ENCODE results near the gene HDHD2. TPM values are rescaled to one million over a fixed set of nuclear protein-coding genes. Genes with fewer than 3 reads are reported as not detected.
"Not testable (repeated sequence)": the region's sequence is repeated elsewhere in the genome, so short reads cannot be mapped to it uniquely, and the experiment has no call there.

HDHD2 gene, protein sequence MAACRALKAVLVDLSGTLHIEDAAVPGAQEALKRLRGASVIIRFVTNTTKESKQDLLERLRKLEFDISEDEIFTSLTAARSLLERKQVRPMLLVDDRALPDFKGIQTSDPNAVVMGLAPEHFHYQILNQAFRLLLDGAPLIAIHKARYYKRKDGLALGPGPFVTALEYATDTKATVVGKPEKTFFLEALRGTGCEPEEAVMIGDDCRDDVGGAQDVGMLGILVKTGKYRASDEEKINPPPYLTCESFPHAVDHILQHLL
- 4.0 TPM for total RNA-seq

- H3K4me3 ChIP-seq (ENCODE audit: low read length): peak within 1 kb of the TSS; percentile 72
- no peaks in the 10 kb centered on the region for H3K9me3 ChIP-seq (ENCODE audit: low read depth, low read length)
- peaks cover 15% of the 10 kb centered on the region for H3K4me1 ChIP-seq (ENCODE audit: insufficient read depth, low read length)
- H3K27me3 ChIP-seq (ENCODE audit: insufficient read depth, low read length): no peaks in the 10 kb centered on the region
These were observed at the start of gene HDHD2 for GRCh38 chr18:47150029-47150823. Gene HDHD2, minus strand, starts transcription at chr18:47150500. Its CDS starts 14,061 bp downstream, at chr18:47136439.

DNA sequence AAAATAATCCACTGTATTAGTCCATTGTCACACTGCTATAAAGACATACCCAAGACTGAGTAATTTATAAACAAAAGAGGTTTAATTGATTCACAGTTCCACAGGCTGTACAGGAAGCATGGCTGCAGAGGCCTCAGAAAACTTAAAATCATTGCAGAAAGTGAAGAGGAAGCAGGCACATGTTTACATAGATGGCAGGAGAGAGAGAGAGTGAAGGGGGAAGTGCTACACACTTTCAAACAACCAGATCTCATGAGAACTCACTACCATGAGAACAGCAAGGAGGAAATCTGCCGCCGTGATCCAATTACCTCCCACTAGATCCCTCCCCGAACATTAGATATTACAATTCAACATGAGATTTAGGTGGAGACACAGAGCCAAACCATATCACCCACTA is 45.7 kb upstream of the HDHD2 start:
- not testable (repeated sequence) for H3K4me1 ChIP-seq (ENCODE audit: insufficient read depth, low read length); H3K4me3 ChIP-seq (ENCODE audit: low read length); H3K9me3 ChIP-seq (ENCODE audit: low read depth, low read length)
- peaks cover 14% of the 10 kb centered on the region for H3K27me3 ChIP-seq (ENCODE audit: insufficient read depth, low read length)

DNA sequence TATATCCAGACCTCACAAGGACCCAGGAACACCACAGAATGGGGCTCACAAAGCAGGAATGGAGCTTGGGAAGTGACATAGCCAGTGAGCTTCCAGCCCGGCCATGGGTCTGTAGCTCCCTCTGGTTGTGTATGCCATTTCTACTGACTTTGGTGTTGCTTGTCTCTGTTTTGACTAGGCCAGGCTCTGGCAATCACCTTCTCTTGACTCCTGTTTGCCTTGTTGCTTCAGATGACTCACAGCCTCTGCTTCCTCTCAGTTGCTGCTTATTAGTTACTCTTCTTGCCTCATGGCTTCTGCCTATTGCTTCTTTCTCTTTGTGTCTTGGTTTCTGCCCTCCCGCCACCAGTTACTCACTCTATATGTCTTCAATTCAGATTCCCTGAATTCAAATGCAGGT is 41.7 kb upstream of the HDHD2 start:
- Histone ChIP-seq H3K9me3 (ENCODE audit: low read depth, low read length) (no peaks in the 10 kb centered on the region), H3K27me3 (ENCODE audit: insufficient read depth, low read length) (peaks cover 8% of the 10 kb centered on the region), H3K4me3 (ENCODE audit: low read length) (no peak overlapping the region), H3K4me1 (ENCODE audit: insufficient read depth, low read length) (no peaks in the 10 kb centered on the region)

DNA sequence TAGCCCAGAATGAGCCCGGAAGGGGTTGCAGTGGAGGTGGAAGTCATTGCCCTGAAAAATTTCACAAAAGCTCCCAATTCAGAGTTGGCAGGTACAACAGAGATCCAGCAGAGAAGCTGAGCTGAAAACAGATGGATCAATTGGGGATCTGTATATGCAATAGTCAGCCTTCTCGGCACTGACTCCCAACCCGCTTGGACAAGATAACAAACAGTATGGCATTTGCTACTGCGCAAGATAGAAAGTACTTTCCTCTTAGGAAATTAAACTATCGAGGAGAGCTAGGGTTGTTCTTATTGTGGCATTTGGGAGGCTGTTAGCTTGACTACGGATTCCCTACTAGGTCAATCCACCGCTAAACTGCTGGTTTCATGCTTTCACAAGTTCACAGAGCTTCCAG is 37.4 kb upstream of the HDHD2 start:
- Histone ChIP-seq H3K4me3 (ENCODE audit: low read length) (no peak overlapping the region), H3K27me3 (ENCODE audit: insufficient read depth, low read length) (peaks cover 12% of the 10 kb centered on the region), H3K4me1 (ENCODE audit: insufficient read depth, low read length) (no peaks in the 10 kb centered on the region), H3K9me3 (ENCODE audit: low read depth, low read length) (peaks cover 8% of the 10 kb centered on the region)

- H3K27me3 ChIP-seq (ENCODE audit: insufficient read depth, low read length): peaks cover 12% of the 10 kb centered on the region
- H3K4me1 ChIP-seq (ENCODE audit: insufficient read depth, low read length): no peaks in the 10 kb centered on the region
- peaks cover 8% of the 10 kb centered on the region for H3K9me3 ChIP-seq (ENCODE audit: low read depth, low read length)
- H3K4me3 ChIP-seq (ENCODE audit: low read length): no peak overlapping the region
These were observed 34.2 kb upstream of the HDHD2 start for GRCh38 chr18:47184419-47185050.

- H3K4me3 ChIP-seq (ENCODE audit: low read length); H3K9me3 ChIP-seq (ENCODE audit: low read depth, low read length); H3K4me1 ChIP-seq (ENCODE audit: insufficient read depth, low read length); H3K27me3 ChIP-seq (ENCODE audit: insufficient read depth, low read length): not testable (repeated sequence)
These were observed 31.9 kb upstream of the HDHD2 start for GRCh38 chr18:47182156-47182555.

DNA sequence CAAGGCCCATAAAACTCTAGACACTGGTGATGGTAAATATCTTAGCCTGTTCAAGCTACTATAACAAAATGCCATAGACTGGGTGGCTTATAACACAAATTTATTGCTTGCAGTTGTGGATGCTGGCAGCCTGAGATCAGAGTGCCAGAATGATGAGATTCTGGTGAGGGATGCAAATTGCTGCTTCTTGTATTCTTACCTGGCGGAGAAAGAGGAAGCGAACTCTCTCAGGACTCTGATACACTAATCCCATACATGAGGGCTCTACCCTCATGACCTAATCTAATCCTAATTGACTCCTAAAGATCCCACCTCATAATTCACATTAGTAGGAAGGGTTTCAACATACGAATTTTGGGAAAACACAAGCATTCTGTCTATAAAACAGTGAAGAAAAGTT is 30.5 kb upstream of the HDHD2 start:
- Histone ChIP-seq H3K27me3 (ENCODE audit: insufficient read depth, low read length) (no peaks in the 10 kb centered on the region), H3K4me1 (ENCODE audit: insufficient read depth, low read length) (no peaks in the 10 kb centered on the region), H3K9me3 (ENCODE audit: low read depth, low read length) (peaks cover 8% of the 10 kb centered on the region), H3K4me3 (ENCODE audit: low read length) (no peak overlapping the region)

GRCh38 chr18:47179520-47179919 is 29.2 kb upstream of the HDHD2 start:
- H3K4me3 ChIP-seq (ENCODE audit: low read length): no peak overlapping the region
- peaks cover 7% of the 10 kb centered on the region for H3K9me3 ChIP-seq (ENCODE audit: low read depth, low read length)
- H3K4me1 ChIP-seq (ENCODE audit: insufficient read depth, low read length): peaks cover 12% of the 10 kb centered on the region
- H3K27me3 ChIP-seq (ENCODE audit: insufficient read depth, low read length): no peaks in the 10 kb centered on the region

DNA sequence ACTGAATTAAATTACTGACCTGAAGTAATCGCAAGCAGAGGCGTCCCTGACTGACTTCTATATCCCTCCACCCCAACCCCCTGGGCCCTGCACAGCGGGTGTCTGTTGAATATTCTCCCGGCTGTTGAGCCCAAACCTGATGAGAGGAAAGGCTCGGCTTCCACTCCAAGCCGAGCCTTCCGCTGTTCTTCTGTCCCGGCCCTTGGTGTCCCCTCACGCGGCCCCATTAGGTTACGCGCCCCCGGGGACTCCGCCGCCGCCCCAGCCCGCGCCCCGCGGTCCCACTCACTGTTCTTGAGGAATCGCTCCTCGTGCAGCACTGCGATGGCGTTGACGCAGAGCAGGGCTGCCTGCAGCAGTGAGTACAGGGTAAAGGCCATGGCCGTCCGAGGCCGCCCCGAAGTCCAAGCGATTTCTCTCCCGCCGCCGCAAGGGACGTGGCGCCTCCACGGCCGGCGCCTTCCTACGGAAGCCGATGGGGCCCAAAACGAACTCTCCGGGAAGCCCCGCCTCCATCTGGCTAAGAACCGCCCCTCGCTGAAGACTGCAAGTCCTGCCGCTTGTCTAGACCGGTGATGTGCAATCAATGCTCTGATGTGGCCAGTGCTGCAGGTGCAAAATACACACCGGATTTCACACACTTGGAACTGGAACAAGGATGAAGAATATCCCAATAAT is 25.7 kb upstream of the HDHD2 start, which contains the start of gene IER3IP1:
IER3IP1 (minus strand) TSS at position 467 of the 678 bp plus-strand sequence; CDS start at position 380, 87 bp downstream.
- H3K4me1 ChIP-seq (ENCODE audit: insufficient read depth, low read length): peaks cover 16% of the 10 kb centered on the region
- H3K27me3 ChIP-seq (ENCODE audit: insufficient read depth, low read length): no peaks in the 10 kb centered on the region
- no peaks in the 10 kb centered on the region for H3K9me3 ChIP-seq (ENCODE audit: low read depth, low read length)
- H3K4me3 ChIP-seq (ENCODE audit: low read length): peak within 1 kb of the TSS; percentile 88

- H3K4me1 ChIP-seq (ENCODE audit: insufficient read depth, low read length): peaks cover 16% of the 10 kb centered on the region
- H3K9me3 ChIP-seq (ENCODE audit: low read depth, low read length): no peaks in the 10 kb centered on the region
- peak overlapping the region; percentile 88 for H3K4me3 ChIP-seq (ENCODE audit: low read length)
- H3K27me3 ChIP-seq (ENCODE audit: insufficient read depth, low read length): no peaks in the 10 kb centered on the region
These were observed 25.1 kb upstream of the HDHD2 start for GRCh38 chr18:47175283-47175897.

GRCh38 chr18:47174545-47175116 is 24.3 kb upstream of the HDHD2 start:
- no peaks in the 10 kb centered on the region for H3K27me3 ChIP-seq (ENCODE audit: insufficient read depth, low read length)
- no peaks in the 10 kb centered on the region for H3K9me3 ChIP-seq (ENCODE audit: low read depth, low read length)
- H3K4me1 ChIP-seq (ENCODE audit: insufficient read depth, low read length): peaks cover 16% of the 10 kb centered on the region
- H3K4me3 ChIP-seq (ENCODE audit: low read length): no peak overlapping the region

DNA sequence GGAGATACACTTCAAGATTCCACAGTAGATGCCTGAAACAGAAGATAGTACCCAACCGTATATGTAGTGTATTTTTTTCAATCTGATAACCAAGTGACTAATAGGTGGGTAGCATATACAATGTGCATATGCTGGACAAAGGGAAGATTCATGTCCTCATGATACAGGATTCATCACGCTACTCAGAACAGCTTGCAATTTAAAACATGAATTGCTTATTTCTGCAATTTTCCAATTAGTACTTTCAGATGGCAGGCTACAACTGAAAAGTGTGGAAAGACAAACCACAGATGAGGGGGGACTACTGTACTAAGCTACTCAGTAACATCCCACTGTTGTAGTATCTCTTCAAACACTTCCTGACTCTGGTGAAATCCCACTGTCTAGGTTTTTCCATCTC is 22.2 kb upstream of the HDHD2 start:
- Histone ChIP-seq H3K4me1 (ENCODE audit: insufficient read depth, low read length) (peaks cover 16% of the 10 kb centered on the region), H3K9me3 (ENCODE audit: low read depth, low read length) (no peaks in the 10 kb centered on the region), H3K27me3 (ENCODE audit: insufficient read depth, low read length) (no peaks in the 10 kb centered on the region), H3K4me3 (ENCODE audit: low read length) (no peak overlapping the region)

- Histone ChIP-seq H3K9me3 (ENCODE audit: low read depth, low read length) (no peaks in the 10 kb centered on the region), H3K4me3 (ENCODE audit: low read length) (no peak overlapping the region), H3K27me3 (ENCODE audit: insufficient read depth, low read length) (no peaks in the 10 kb centered on the region), H3K4me1 (ENCODE audit: insufficient read depth, low read length) (no peaks in the 10 kb centered on the region)
These were observed 18.6 kb upstream of the HDHD2 start for GRCh38 chr18:47168913-47169312.

DNA sequence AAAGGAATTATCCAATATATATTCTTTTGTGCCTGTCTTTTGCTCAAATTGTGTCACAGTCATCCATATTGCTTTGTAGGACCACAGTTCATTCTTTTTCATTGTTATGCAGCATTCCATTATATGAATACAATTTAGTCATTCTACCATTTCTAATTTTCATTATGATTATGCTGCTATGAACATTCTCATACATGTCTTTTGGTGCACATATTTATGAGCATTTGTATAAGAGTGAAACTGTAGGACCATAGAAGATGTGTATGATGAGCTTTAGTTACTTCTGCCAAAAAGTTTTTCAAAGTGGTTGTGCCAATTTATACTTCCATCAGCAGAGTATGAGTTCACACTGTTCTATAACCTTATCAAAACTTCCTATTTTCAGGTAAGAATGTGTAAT is 18.2 kb upstream of the HDHD2 start:
- Histone ChIP-seq H3K27me3 (ENCODE audit: insufficient read depth, low read length) (no peaks in the 10 kb centered on the region), H3K4me3 (ENCODE audit: low read length) (no peak overlapping the region), H3K4me1 (ENCODE audit: insufficient read depth, low read length) (no peaks in the 10 kb centered on the region), H3K9me3 (ENCODE audit: low read depth, low read length) (no peaks in the 10 kb centered on the region)

All from mononuclear cell (primary cell).